ENCODE measurements around the gene PLXNA4.

PLXNA4 gene

DNA sequence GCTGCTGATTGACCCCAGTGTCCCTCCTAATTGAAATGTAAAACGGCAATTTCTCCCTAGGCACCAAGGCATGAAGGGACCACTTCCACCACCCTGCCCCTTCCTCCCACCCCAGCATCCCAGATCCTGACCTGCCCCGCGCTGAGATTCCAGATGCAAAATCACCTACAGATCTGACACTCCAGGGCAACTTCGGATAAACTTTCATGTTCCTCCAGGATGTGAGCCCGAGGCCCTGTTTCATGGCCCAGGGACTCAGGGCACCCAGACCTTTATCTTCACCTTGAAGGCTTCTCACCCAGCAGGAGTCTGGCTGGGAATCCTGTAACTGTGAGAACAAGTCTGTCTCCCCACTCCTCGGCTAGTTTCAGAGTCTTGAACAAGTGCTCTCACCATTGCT, 361.8 kb downstream of the PLXNA4 start:
- ChIA-PET POLR2A (no interaction called here), CTCF (no interaction called here)
- DNase-seq (ENCODE audit: extremely low spot score), result no peak
- TF ChIP-seq NFRKB (IDR thresholded peaks at IDR 0.05), result no peak
- no peak for TF ChIP-seq ZNF384 (IDR thresholded peaks at IDR 0.05)

DNA sequence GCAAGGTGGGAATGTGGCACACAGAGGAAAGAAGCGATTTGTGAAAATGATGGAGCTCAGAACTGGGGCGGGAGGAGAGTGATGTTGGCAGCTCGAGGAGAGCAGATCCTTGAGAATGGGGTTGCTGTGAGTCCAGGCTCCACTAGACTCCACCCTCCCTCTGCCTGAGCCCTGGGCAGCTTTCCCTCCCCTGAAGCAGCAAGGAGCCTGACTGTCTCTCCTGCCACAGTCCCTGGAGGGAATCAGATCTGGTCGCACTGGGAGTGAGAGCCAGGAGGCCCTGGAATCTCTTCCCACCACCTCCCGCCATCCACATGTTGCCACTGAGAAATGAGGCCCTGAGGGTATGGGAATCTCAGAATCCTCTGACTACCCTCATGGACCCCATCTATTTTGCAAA, 362.7 kb downstream of the PLXNA4 start:
- ChIA-PET CTCF (no interaction called here), POLR2A (no interaction called here)
- DNase-seq (ENCODE audit: extremely low spot score), result no peak
- TF ChIP-seq L3MBTL2 (conservative IDR thresholded peaks at IDR 0.05) (no peak), ELF4 (IDR thresholded peaks at IDR 0.05) (no peak), TARDBP (IDR thresholded peaks at IDR 0.05) (no peak), LEF1 (IDR thresholded peaks at IDR 0.05; ENCODE audit: borderline replicate concordance) (no peak), FOXM1 (IDR thresholded peaks at IDR 0.05; ENCODE audit: borderline replicate concordance) (no peak), ZNF384 (IDR thresholded peaks at IDR 0.05) (no peak), HDGF (IDR thresholded peaks at IDR 0.05; ENCODE audit: borderline replicate concordance) (no peak), SUZ12 (IDR thresholded peaks at IDR 0.05) (no peak), FOXA1 (IDR thresholded peaks at IDR 0.05) (no peak), NFRKB (IDR thresholded peaks at IDR 0.05) (no peak)
- TF ChIP-seq, protein P1, sequence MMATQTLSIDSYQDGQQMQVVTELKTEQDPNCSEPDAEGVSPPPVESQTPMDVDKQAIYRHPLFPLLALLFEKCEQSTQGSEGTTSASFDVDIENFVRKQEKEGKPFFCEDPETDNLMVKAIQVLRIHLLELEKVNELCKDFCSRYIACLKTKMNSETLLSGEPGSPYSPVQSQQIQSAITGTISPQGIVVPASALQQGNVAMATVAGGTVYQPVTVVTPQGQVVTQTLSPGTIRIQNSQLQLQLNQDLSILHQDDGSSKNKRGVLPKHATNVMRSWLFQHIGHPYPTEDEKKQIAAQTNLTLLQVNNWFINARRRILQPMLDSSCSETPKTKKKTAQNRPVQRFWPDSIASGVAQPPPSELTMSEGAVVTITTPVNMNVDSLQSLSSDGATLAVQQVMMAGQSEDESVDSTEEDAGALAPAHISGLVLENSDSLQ (IDR thresholded peaks at IDR 0.05), result no peak

GRCh38 chr7:132211971-132212370, 364.3 kb downstream of the PLXNA4 start:
- CTCF ChIA-PET, result no interaction called here

DNA sequence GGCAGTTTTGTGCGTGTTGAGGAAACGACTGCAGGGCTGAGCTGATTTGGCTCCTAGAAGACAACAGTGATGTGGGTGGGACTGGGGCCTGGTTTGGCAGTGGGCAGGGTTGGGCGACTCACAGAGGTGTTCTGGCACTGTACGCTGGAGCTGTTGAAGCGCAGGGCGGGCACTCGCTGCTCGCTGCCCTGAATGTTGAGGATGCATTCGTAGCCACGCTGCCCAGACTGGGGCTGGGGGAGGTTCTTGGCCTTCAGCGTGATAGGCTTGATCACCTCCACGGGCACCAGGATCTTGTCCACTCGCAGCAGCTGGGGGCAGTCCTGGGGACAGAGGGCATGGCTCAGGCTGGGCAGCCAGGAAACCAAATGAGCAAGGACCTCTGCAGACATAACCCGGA, 365.4 kb downstream of the PLXNA4 start:
- DNase-seq (ENCODE audit: extremely low spot score), result no peak
- no peak for TF ChIP-seq TARDBP (IDR thresholded peaks at IDR 0.05)
- no peak for TF ChIP-seq NFRKB (IDR thresholded peaks at IDR 0.05)
- no peak for TF ChIP-seq L3MBTL2 (conservative IDR thresholded peaks at IDR 0.05)
- TF ChIP-seq ZNF384 (IDR thresholded peaks at IDR 0.05), result no peak
- TF ChIP-seq CTBP1 (IDR thresholded peaks at IDR 0.05; ENCODE audit: borderline replicate concordance), result no peak
- no peak for TF ChIP-seq FOXM1 (IDR thresholded peaks at IDR 0.05; ENCODE audit: borderline replicate concordance)
- TF ChIP-seq ELF4 (IDR thresholded peaks at IDR 0.05), result no peak
- TF ChIP-seq FOXA1 (IDR thresholded peaks at IDR 0.05), result no peak
- no peak for TF ChIP-seq LEF1 (IDR thresholded peaks at IDR 0.05; ENCODE audit: borderline replicate concordance)
- TF ChIP-seq HDGF (IDR thresholded peaks at IDR 0.05; ENCODE audit: borderline replicate concordance), result no peak
- no peak for TF ChIP-seq FOXK2 (IDR thresholded peaks at IDR 0.05)
- TF ChIP-seq BHLHE40 (IDR thresholded peaks at IDR 0.05; ENCODE audit: borderline replicate concordance), result no peak
- no peak for TF ChIP-seq SUZ12 (IDR thresholded peaks at IDR 0.05)
- POLR2A ChIA-PET, result no interaction called here
- CTCF ChIA-PET, result no interaction called here

More at GRCh38 chr7:132211971-132212370, 364.3 kb downstream of the PLXNA4 start:
- POLR2A ChIA-PET, result no interaction called here
- no peak for TF ChIP-seq TARDBP (IDR thresholded peaks at IDR 0.05)
- TF ChIP-seq FOXK2 (IDR thresholded peaks at IDR 0.05), result no peak
- no peak for TF ChIP-seq BHLHE40 (IDR thresholded peaks at IDR 0.05; ENCODE audit: borderline replicate concordance)
- no peak for TF ChIP-seq FOXA1 (IDR thresholded peaks at IDR 0.05)
- TF ChIP-seq, protein P1 (IDR thresholded peaks at IDR 0.05), result no peak
- TF ChIP-seq ARNT (IDR thresholded peaks at IDR 0.05), result no peak
- TF ChIP-seq LEF1 (IDR thresholded peaks at IDR 0.05; ENCODE audit: borderline replicate concordance), result no peak
- no peak for TF ChIP-seq SP1 (IDR thresholded peaks at IDR 0.05)
- TF ChIP-seq CTBP1 (IDR thresholded peaks at IDR 0.05; ENCODE audit: borderline replicate concordance), result no peak
- TF ChIP-seq L3MBTL2 (conservative IDR thresholded peaks at IDR 0.05), result no peak
- no peak for DNase-seq (ENCODE audit: extremely low spot score)

DNA sequence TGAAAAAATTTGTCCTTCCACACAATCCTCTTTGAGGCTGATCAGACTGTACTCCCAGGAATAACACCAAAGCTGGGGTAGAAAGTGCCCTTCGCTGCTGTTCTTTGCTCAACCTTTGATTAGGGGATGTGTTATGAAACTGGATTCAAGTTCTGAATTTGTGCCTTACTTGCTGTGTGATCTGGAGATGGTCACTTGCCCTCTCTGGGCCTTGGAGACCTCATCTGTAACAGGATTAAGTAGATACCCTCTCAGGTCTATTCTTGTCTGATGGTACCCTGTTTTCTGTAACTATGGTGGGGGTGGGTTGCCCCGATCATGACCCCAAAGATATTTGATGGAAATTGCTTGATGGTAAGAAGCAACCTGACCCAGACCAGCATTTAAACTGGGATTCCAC, 368.5 kb downstream of the PLXNA4 start:
- no peak for TF ChIP-seq SUZ12 (IDR thresholded peaks at IDR 0.05)
- TF ChIP-seq ZNF384 (IDR thresholded peaks at IDR 0.05), result no peak
- no peak for TF ChIP-seq LEF1 (IDR thresholded peaks at IDR 0.05; ENCODE audit: borderline replicate concordance)
- no peak for TF ChIP-seq HDGF (IDR thresholded peaks at IDR 0.05; ENCODE audit: borderline replicate concordance)
- no peak for TF ChIP-seq CTBP1 (IDR thresholded peaks at IDR 0.05; ENCODE audit: borderline replicate concordance)
- TF ChIP-seq, protein P1 (IDR thresholded peaks at IDR 0.05), result no peak
- TF ChIP-seq BHLHE40 (IDR thresholded peaks at IDR 0.05; ENCODE audit: borderline replicate concordance), result no peak
- TF ChIP-seq FOXK2 (IDR thresholded peaks at IDR 0.05), result no peak
- TF ChIP-seq ELF4 (IDR thresholded peaks at IDR 0.05), result no peak
- no peak for TF ChIP-seq L3MBTL2 (conservative IDR thresholded peaks at IDR 0.05)
- TF ChIP-seq FOXM1 (IDR thresholded peaks at IDR 0.05; ENCODE audit: borderline replicate concordance), result no peak
- TF ChIP-seq TARDBP (IDR thresholded peaks at IDR 0.05), result no peak
- no peak for TF ChIP-seq NFRKB (IDR thresholded peaks at IDR 0.05)
- no peak for TF ChIP-seq ARNT (IDR thresholded peaks at IDR 0.05)
- no peak for TF ChIP-seq SP1 (IDR thresholded peaks at IDR 0.05)
- no peak for TF ChIP-seq FOXA1 (IDR thresholded peaks at IDR 0.05)

GRCh38 chr7:132207211-132207610, 369.1 kb downstream of the PLXNA4 start:
- CTCF ChIA-PET, result no interaction called here
- TF ChIP-seq FOXM1 (IDR thresholded peaks at IDR 0.05; ENCODE audit: borderline replicate concordance) (no peak), BHLHE40 (IDR thresholded peaks at IDR 0.05; ENCODE audit: borderline replicate concordance) (no peak), SUZ12 (IDR thresholded peaks at IDR 0.05) (no peak), ELF4 (IDR thresholded peaks at IDR 0.05) (no peak), CTBP1 (IDR thresholded peaks at IDR 0.05; ENCODE audit: borderline replicate concordance) (no peak), FOXK2 (IDR thresholded peaks at IDR 0.05) (no peak), HDGF (IDR thresholded peaks at IDR 0.05; ENCODE audit: borderline replicate concordance) (no peak), L3MBTL2 (conservative IDR thresholded peaks at IDR 0.05) (no peak), FOXA1 (IDR thresholded peaks at IDR 0.05) (no peak), LEF1 (IDR thresholded peaks at IDR 0.05; ENCODE audit: borderline replicate concordance) (no peak), ARNT (IDR thresholded peaks at IDR 0.05) (no peak), SP1 (IDR thresholded peaks at IDR 0.05) (no peak), ZNF384 (IDR thresholded peaks at IDR 0.05) (no peak), TARDBP (IDR thresholded peaks at IDR 0.05) (no peak), NFRKB (IDR thresholded peaks at IDR 0.05) (no peak)
- TF ChIP-seq, protein P1 (IDR thresholded peaks at IDR 0.05), result no peak
- POLR2A ChIA-PET, result no interaction called here
- no peak for DNase-seq (ENCODE audit: extremely low spot score)

More for the DNA sequence above, 368.5 kb downstream of the PLXNA4 start:
- CTCF ChIA-PET, result no interaction called here
- POLR2A ChIA-PET, result no interaction called here
- no peak for DNase-seq (ENCODE audit: extremely low spot score)
